Sigmoid colon (tissue), 4 donors: ENCODE data around the gene KIRREL3.

Experiments used
- EP300 ChIP-seq, 4 donors: sonication (generic); formaldehyde crosslinking; IDR thresholded peaks; one replicate each; pipeline ENCODE4 v1.6.1; 2017; ENCODE audit warnings: antibody characterized with exemption in 4 of 4
- POLR2A ChIP-seq, 2 donors: fragments of 450-650 bp; IDR thresholded peaks; one replicate each; pipeline ENCODE4 v1.6.1; 2016; ENCODE audit warnings: antibody characterized with exemption in 2 of 2, mild to moderate bottlenecking in 2 of 2, moderate library complexity in 2 of 2
- POLR2AphosphoS5 ChIP-seq, 4 donors: sonication (generic); formaldehyde crosslinking; IDR thresholded peaks; one replicate each; pipeline ENCODE4 v1.6.1; 2017; ENCODE audit warnings: antibody characterized with exemption in 4 of 4
- TF ChIP-seq, protein P1 (sequence below), 4 experiments: fragments of 450-650 bp in 3 of 4; fragments of 200-600 bp in 1 of 4; IDR thresholded peaks; one replicate each; pipeline ENCODE4 v1.5.1; 2016 to 2019; ENCODE audit warnings: antibody characterized with exemption in 4 of 4, mild to moderate bottlenecking in 3 of 4, moderate library complexity in 2 of 4

DNA sequence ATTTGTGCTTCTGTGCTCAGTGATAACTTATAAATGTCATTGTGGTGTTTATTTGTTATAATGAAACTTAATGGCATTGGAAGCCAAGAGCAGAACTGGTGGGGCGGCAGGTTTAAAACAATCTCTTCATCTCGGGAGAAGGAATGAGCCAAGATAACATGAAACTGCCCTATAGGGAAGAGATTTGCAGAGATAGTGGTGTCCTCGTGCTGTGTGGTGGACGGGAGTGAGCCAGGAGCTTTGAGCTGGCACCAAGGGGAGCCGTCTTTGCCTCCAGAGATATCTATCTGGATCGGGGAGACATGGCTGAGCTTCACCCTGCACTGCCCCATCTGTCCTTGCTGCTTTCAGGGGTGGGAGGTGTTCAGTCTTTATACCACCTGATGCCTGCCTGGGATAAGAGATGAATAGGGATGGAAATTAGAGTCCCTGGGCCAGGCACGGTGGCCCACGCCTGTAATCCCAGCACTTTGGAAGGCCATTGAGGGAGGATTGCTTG, 455.5 kb downstream of the KIRREL3 start:
- TF ChIP-seq, protein P1, sequence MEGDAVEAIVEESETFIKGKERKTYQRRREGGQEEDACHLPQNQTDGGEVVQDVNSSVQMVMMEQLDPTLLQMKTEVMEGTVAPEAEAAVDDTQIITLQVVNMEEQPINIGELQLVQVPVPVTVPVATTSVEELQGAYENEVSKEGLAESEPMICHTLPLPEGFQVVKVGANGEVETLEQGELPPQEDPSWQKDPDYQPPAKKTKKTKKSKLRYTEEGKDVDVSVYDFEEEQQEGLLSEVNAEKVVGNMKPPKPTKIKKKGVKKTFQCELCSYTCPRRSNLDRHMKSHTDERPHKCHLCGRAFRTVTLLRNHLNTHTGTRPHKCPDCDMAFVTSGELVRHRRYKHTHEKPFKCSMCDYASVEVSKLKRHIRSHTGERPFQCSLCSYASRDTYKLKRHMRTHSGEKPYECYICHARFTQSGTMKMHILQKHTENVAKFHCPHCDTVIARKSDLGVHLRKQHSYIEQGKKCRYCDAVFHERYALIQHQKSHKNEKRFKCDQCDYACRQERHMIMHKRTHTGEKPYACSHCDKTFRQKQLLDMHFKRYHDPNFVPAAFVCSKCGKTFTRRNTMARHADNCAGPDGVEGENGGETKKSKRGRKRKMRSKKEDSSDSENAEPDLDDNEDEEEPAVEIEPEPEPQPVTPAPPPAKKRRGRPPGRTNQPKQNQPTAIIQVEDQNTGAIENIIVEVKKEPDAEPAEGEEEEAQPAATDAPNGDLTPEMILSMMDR (IDR thresholded peaks at IDR 0.05), result no peak
- no peak for TF ChIP-seq POLR2A (IDR thresholded peaks at IDR 0.05)
- TF ChIP-seq POLR2AphosphoS5 (IDR thresholded peaks at IDR 0.05), result no peak
- TF ChIP-seq EP300 (IDR thresholded peaks at IDR 0.05), result no peak
